ENCODE results near the gene APOBEC3B. TPM values are rescaled to one million over a fixed set of nuclear protein-coding genes. Genes with fewer than 3 reads are reported as not detected.
A peak's percentile ranks its signal among the peaks of the same experiment; 100 is the strongest.

APOBEC3B gene
- total RNA-seq, 1 experiment from 2014 or later, result 11.3 TPM

DNA sequence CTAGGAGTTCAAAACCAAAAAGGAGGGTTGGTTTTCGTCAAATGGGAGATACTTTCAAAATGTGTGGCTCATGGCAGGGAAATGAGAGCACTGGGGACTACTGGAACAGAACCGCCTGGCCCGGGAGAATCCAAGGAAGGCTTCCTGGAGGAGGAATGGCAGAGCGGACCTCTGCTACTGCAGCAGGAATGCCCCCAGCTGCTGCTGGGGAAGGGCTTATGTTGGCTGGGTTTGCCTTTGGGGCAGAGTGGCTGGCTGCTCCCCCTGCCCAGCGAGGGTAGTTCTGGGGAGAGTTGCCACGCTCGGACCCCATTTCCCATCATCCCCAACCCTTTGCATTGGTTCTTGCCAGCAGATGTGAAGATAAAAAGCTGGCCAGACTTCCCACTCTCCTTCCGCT, 35.4 kb upstream of the APOBEC3B start:
- Histone ChIP-seq H3K9me2 (replicated peaks; ENCODE audit: low read length) (no peaks in the 10 kb centered on the region), H3K4me1 (ENCODE audit: insufficient read depth, low read length) (no peaks in the 10 kb centered on the region), H3K27ac (ENCODE audit: low read length) (no peak overlapping the region), H3K79me2 (ENCODE audit: low read length) (no peaks in the 10 kb centered on the region), H3K9ac (ENCODE audit: low read length) (no peak overlapping the region), H3K27me3 (ENCODE audit: low read length) (no peaks in the 10 kb centered on the region), H3F3A (ENCODE audit: low read length, unreplicated experiment) (no peaks in the 10 kb centered on the region), H3K4me2 (ENCODE audit: low read length) (no peak overlapping the region), H2AFZ (ENCODE audit: low read length) (no peak overlapping the region), H3K36me3 (ENCODE audit: low read depth, low read length) (no peaks in the 10 kb centered on the region), H3K9me3 (ENCODE audit: low read length) (no peaks in the 10 kb centered on the region), H4K20me1 (ENCODE audit: low read length) (no peaks in the 10 kb centered on the region), H3K4me3 (ENCODE audit: low read length) (no peak overlapping the region)
- intact Hi-C loops (cut with micrococcal nuclease), result no loop called here
- ChIA-PET CTCF (no interaction called here), POLR2A (ENCODE audit: unreplicated experiment) (no interaction called here)
- no TSS peak for BruUV-seq (replicated peaks)
- DNase-seq, result no peak
- ATAC-seq, result no peak
- no peak for TF ChIP-seq EZH2phosphoT487 (IDR thresholded peaks at IDR 0.05; ENCODE audit: borderline replicate concordance, low read length)
- TF ChIP-seq, protein P1, sequence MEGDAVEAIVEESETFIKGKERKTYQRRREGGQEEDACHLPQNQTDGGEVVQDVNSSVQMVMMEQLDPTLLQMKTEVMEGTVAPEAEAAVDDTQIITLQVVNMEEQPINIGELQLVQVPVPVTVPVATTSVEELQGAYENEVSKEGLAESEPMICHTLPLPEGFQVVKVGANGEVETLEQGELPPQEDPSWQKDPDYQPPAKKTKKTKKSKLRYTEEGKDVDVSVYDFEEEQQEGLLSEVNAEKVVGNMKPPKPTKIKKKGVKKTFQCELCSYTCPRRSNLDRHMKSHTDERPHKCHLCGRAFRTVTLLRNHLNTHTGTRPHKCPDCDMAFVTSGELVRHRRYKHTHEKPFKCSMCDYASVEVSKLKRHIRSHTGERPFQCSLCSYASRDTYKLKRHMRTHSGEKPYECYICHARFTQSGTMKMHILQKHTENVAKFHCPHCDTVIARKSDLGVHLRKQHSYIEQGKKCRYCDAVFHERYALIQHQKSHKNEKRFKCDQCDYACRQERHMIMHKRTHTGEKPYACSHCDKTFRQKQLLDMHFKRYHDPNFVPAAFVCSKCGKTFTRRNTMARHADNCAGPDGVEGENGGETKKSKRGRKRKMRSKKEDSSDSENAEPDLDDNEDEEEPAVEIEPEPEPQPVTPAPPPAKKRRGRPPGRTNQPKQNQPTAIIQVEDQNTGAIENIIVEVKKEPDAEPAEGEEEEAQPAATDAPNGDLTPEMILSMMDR (conservative IDR thresholded peaks at IDR 0.05; ENCODE audit: low read depth, low read length), result no peak
- no peak for TF ChIP-seq EZH2 (IDR thresholded peaks at IDR 0.05; ENCODE audit: low read length, unreplicated experiment)

DNA sequence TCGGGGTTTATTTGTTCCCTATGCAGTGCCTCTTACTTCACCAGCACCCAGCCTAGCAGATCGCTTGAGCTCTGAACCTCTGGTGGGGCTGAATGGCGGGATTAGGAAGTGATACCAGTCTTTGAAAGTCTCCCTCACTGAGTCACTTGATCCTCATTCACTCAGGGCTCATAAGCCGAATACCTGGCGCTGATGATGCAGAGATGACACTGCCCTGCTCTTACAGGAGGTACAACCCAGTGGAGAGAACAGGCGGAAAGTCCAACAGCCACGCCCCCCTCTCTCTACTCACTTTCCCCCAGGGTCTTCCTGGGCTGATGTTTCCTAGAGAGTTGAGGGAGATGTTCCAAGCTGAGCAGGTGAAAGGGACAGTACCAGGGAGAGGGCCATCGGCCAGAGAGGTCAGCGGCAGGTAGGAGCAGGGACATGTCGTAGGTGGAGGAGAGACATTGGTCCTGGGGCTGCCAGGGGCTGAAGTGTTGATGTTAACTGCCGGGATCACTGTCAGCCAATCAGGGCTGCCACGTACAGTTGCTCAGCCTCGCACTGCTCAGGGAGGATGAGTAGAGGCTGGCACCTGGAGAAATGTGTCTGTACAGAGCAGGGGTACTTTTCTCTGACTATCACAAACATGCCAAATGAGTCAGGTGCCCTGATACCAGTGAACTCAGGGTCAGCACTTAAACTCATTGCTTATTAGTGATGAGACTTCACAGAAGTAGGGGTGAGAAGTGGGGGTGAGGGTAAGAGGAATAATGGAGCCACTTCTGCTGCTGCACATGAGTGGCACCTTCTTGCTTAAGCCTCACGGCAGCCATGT, 34.6 kb upstream of the APOBEC3B start:
- peak; percentile 37 for DNase-seq
- intact Hi-C loops (cut with micrococcal nuclease), result no loop called here
- no TSS peak for BruUV-seq (replicated peaks)
- Histone ChIP-seq H4K20me1 (ENCODE audit: low read length) (no peaks in the 10 kb centered on the region), H3K79me2 (ENCODE audit: low read length) (no peaks in the 10 kb centered on the region), H3K4me2 (ENCODE audit: low read length) (no peak overlapping the region), H3F3A (ENCODE audit: low read length, unreplicated experiment) (no peaks in the 10 kb centered on the region), H3K36me3 (ENCODE audit: low read depth, low read length) (no peaks in the 10 kb centered on the region), H3K9me3 (ENCODE audit: low read length) (no peaks in the 10 kb centered on the region), H3K4me3 (ENCODE audit: low read length) (no peak overlapping the region), H3K27ac (ENCODE audit: low read length) (no peak overlapping the region), H3K9me2 (replicated peaks; ENCODE audit: low read length) (no peaks in the 10 kb centered on the region), H3K27me3 (ENCODE audit: low read length) (no peaks in the 10 kb centered on the region), H3K9ac (ENCODE audit: low read length) (no peak overlapping the region), H2AFZ (ENCODE audit: low read length) (no peak overlapping the region), H3K4me1 (ENCODE audit: insufficient read depth, low read length) (no peaks in the 10 kb centered on the region)
- POLR2A ChIA-PET (ENCODE audit: unreplicated experiment), result no interaction called here
- CTCF ChIA-PET, result no interaction called here
- TF ChIP-seq EZH2 (IDR thresholded peaks at IDR 0.05; ENCODE audit: low read length, unreplicated experiment), result no peak
- TF ChIP-seq EZH2phosphoT487 (IDR thresholded peaks at IDR 0.05; ENCODE audit: borderline replicate concordance, low read length), result no peak
- TF ChIP-seq, protein P1 (conservative IDR thresholded peaks at IDR 0.05; ENCODE audit: low read depth, low read length), result no peak
- no peak for ATAC-seq

- Histone ChIP-seq H3K9ac (ENCODE audit: low read length) (no peak overlapping the region), H3K27me3 (ENCODE audit: low read length) (no peaks in the 10 kb centered on the region), H3K4me1 (ENCODE audit: insufficient read depth, low read length) (no peaks in the 10 kb centered on the region), H3K79me2 (ENCODE audit: low read length) (no peaks in the 10 kb centered on the region), H3K4me3 (ENCODE audit: low read length) (no peak overlapping the region), H3K4me2 (ENCODE audit: low read length) (no peak overlapping the region), H3K9me2 (replicated peaks; ENCODE audit: low read length) (no peaks in the 10 kb centered on the region), H3K36me3 (ENCODE audit: low read depth, low read length) (no peaks in the 10 kb centered on the region), H3K27ac (ENCODE audit: low read length) (no peak overlapping the region), H3F3A (ENCODE audit: low read length, unreplicated experiment) (no peaks in the 10 kb centered on the region), H4K20me1 (ENCODE audit: low read length) (no peaks in the 10 kb centered on the region), H2AFZ (ENCODE audit: low read length) (no peak overlapping the region), H3K9me3 (ENCODE audit: low read length) (no peaks in the 10 kb centered on the region)
- TF ChIP-seq EZH2 (IDR thresholded peaks at IDR 0.05; ENCODE audit: low read length, unreplicated experiment) (no peak), EZH2phosphoT487 (IDR thresholded peaks at IDR 0.05; ENCODE audit: borderline replicate concordance, low read length) (no peak)
- TF ChIP-seq, protein P1 (conservative IDR thresholded peaks at IDR 0.05; ENCODE audit: low read depth, low read length), result no peak
- intact Hi-C loops (cut with micrococcal nuclease), result no loop called here
- no peak for DNase-seq
- no peak for ATAC-seq
- ChIA-PET POLR2A (ENCODE audit: unreplicated experiment) (no interaction called here), CTCF (no interaction called here)
- BruUV-seq (replicated peaks), result no TSS peak
These were observed 33.8 kb upstream of the APOBEC3B start for GRCh38 chr22:38948181-38948940.

Data from PC-3 (cell line).